Endodermal cell (in vitro differentiated cells): ENCODE measurements around the gene HEPHL1. TPM values are rescaled to one million over a fixed set of nuclear protein-coding genes. Genes with fewer than 3 reads are reported as not detected.

Experiments used
- DNase-seq: peaks from one replicate; pipeline ENCODE4 v3.0.0-alpha.2; 2017
- H3K27ac ChIP-seq: 2 replicates; pipeline ENCODE4 v1.5.1; 2013; ENCODE audit warnings: mild to moderate bottlenecking, low read depth, low read length, moderate library complexity
- H3K27me3 ChIP-seq: 2 replicates; pipeline ENCODE4 v1.6.1; 2013; ENCODE audit warnings: mild to moderate bottlenecking, low read length, moderate library complexity; ENCODE audit not compliant: insufficient read depth, control insufficient read depth, poor library complexity, severe bottlenecking
- H3K36me3 ChIP-seq: 2 replicates; pipeline ENCODE4 v1.7.0; 2013; ENCODE audit warnings: mild to moderate bottlenecking, low read length, moderate library complexity; ENCODE audit not compliant: control insufficient read depth, insufficient read depth
- H3K4me1 ChIP-seq: one replicate; pipeline ENCODE4 v1.7.0; 2013; ENCODE audit warnings: low read length; ENCODE audit not compliant: control insufficient read depth, insufficient read depth
- H3K4me3 ChIP-seq: 2 replicates; pipeline ENCODE4 v1.5.1; 2013; ENCODE audit warnings: mild to moderate bottlenecking, low read length, moderate library complexity
- H3K9ac ChIP-seq: 2 replicates; pipeline ENCODE4 v1.6.1; 2013; ENCODE audit warnings: mild to moderate bottlenecking, low read length, moderate library complexity; ENCODE audit not compliant: poor library complexity, severe bottlenecking; ENCODE audit errors: extremely low read depth
- H3K9me3 ChIP-seq: 2 replicates; pipeline ENCODE4 v1.6.1; 2013; ENCODE audit warnings: mild to moderate bottlenecking, low read length, moderate library complexity; ENCODE audit not compliant: control insufficient read depth
- H3K27ac Mint-ChIP-seq: 2 replicates; pipeline ENCODE4 v1.8.0; 2020; ENCODE audit warnings: mixed read lengths
- H3K27me3 Mint-ChIP-seq: 2 replicates; pipeline ENCODE4 v1.8.0; 2021; ENCODE audit warnings: mild to moderate bottlenecking, mixed read lengths; ENCODE audit not compliant: insufficient read depth
- H3K36me3 Mint-ChIP-seq: 2 replicates; pipeline ENCODE4 v1.8.0; 2020; ENCODE audit warnings: low read depth, mixed read lengths
- H3K4me1 Mint-ChIP-seq: 2 replicates; pipeline ENCODE4 v1.8.0; 2020; ENCODE audit warnings: mixed read lengths
- H3K4me3 Mint-ChIP-seq: 2 replicates; pipeline ENCODE4 v1.8.0; 2020; ENCODE audit warnings: mild to moderate bottlenecking, moderate library complexity, mixed read lengths
- H3K9me3 Mint-ChIP-seq: 2 replicates; pipeline ENCODE4 v1.8.0; 2020; ENCODE audit warnings: mild to moderate bottlenecking, mixed read lengths
- WGBS, 2 experiments: methylation state at CpG; one replicate each; pipeline versions ENCODE4 v1.1.5 to v1.1.7; 2013; ENCODE audit warnings: missing lambda C conversion rate in 2 of 2, mixed read lengths in 1 of 2; ENCODE audit not compliant: insufficient coverage in 1 of 2, insufficient read length in 1 of 2; 5-methylcytosine and 5-hydroxymethylcytosine counted together
- total RNA-seq, 2 donors: library from RNA; stranded (reverse); fragmentation: NEBNext Ultra II Directional in 1 of 2; extraction: Animal tissue kit (Norgen Biotek cat#: 25700) in 1 of 2; gene quantifications; 2 replicates in 1 of 2; 3 replicates in 1 of 2; pipeline ENCODE4 v1.2.1, GENCODE V29; 2021
- TF ChIP-seq, protein P1 (sequence below): fragments of 200-600 bp; sonication (generic); conservative IDR thresholded peaks from 2 replicates; pipeline ENCODE4 v1.5.0; 2021; ENCODE audit warnings: antibody characterized with exemption, mild to moderate bottlenecking

Gene HEPHL1
- total RNA-seq, 2 donors from 2014 or later = not detected

GRCh38 chr11:93984196-93984567, 37.0 kb upstream of the HEPHL1 start:
- peaks cover 3% of the 10 kb centered on the region for H3K4me1 ChIP-seq
- Mint-ChIP-seq H3K27me3 (peaks cover 16% of the 10 kb centered on the region), H3K4me1 (peaks cover 8% of the 10 kb centered on the region), H3K36me3 (no peaks in the 10 kb centered on the region), H3K9me3 (no peaks in the 10 kb centered on the region), H3K4me3 (no peak overlapping the region), H3K27ac (no peak overlapping the region)
- H3K36me3 ChIP-seq = no peaks in the 10 kb centered on the region
- 83 to 100% methylated on average over 1 of the region's 1 CpG for WGBS, 2 experiments
- peaks cover 5% of the 10 kb centered on the region for H3K27me3 ChIP-seq
- TF ChIP-seq, protein P1, sequence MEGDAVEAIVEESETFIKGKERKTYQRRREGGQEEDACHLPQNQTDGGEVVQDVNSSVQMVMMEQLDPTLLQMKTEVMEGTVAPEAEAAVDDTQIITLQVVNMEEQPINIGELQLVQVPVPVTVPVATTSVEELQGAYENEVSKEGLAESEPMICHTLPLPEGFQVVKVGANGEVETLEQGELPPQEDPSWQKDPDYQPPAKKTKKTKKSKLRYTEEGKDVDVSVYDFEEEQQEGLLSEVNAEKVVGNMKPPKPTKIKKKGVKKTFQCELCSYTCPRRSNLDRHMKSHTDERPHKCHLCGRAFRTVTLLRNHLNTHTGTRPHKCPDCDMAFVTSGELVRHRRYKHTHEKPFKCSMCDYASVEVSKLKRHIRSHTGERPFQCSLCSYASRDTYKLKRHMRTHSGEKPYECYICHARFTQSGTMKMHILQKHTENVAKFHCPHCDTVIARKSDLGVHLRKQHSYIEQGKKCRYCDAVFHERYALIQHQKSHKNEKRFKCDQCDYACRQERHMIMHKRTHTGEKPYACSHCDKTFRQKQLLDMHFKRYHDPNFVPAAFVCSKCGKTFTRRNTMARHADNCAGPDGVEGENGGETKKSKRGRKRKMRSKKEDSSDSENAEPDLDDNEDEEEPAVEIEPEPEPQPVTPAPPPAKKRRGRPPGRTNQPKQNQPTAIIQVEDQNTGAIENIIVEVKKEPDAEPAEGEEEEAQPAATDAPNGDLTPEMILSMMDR = no peak
- no peaks in the 10 kb centered on the region for H3K9me3 ChIP-seq
- DNase-seq = no peak
- H3K4me3 ChIP-seq = no peak overlapping the region
- H3K27ac ChIP-seq = no peak overlapping the region
- H3K9ac ChIP-seq = no peak overlapping the region

DNA sequence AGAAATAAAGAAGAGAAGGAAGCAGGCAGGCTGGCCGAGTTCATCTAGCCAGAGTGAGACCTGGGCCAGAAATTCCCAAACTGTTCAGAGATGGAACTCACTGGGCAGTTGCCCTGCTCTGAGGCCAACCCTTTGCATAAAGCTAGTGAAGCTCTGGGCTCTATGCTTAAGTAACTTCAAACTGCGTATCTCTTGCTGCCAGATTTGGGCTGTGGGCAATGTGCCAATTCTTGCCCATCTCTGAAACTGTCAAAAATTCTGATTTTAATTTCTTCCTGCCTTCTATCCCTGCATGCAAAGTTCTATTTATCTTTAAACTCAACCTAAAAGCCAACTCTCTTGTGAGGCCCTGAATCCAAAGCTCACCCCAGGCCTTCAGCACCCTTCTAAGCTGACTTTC, 36.2 kb upstream of the HEPHL1 start:
- TF ChIP-seq, protein P1 = no peak
- no peak overlapping the region for H3K27ac ChIP-seq
- H3K36me3 Mint-ChIP-seq = no peaks in the 10 kb centered on the region
- no peaks in the 10 kb centered on the region for H3K9me3 ChIP-seq
- H3K4me3 Mint-ChIP-seq = no peak overlapping the region
- H3K9me3 Mint-ChIP-seq = no peaks in the 10 kb centered on the region
- no peaks in the 10 kb centered on the region for H3K36me3 ChIP-seq
- no peak overlapping the region for H3K9ac ChIP-seq
- 70 to 74% methylated on average over 2 of the region's 2 CpGs for WGBS, 2 experiments
- H3K27me3 Mint-ChIP-seq = peaks cover 10% of the 10 kb centered on the region
- DNase-seq = no peak
- peaks cover 5% of the 10 kb centered on the region for H3K27me3 ChIP-seq
- peaks cover 3% of the 10 kb centered on the region for H3K4me1 ChIP-seq
- H3K4me3 ChIP-seq = no peak overlapping the region
- H3K27ac Mint-ChIP-seq = no peak overlapping the region
- H3K4me1 Mint-ChIP-seq = peaks cover 8% of the 10 kb centered on the region

GRCh38 chr11:93986716-93987115, 34.4 kb upstream of the HEPHL1 start:
- Histone ChIP-seq H3K4me1 (peaks cover 3% of the 10 kb centered on the region), H3K36me3 (no peaks in the 10 kb centered on the region), H3K27me3 (peaks cover 2% of the 10 kb centered on the region), H3K9me3 (no peaks in the 10 kb centered on the region), H3K27ac (no peak overlapping the region), H3K4me3 (no peak overlapping the region), H3K9ac (no peak overlapping the region)
- WGBS, 2 experiments = 43 to 87% methylated on average over 1 to 3 of the region's 3 CpGs
- H3K27ac Mint-ChIP-seq = no peak overlapping the region
- no peaks in the 10 kb centered on the region for H3K9me3 Mint-ChIP-seq
- H3K36me3 Mint-ChIP-seq = no peaks in the 10 kb centered on the region
- H3K4me3 Mint-ChIP-seq = no peak overlapping the region
- TF ChIP-seq, protein P1 = no peak
- peaks cover 8% of the 10 kb centered on the region for H3K4me1 Mint-ChIP-seq
- H3K27me3 Mint-ChIP-seq = peaks cover 7% of the 10 kb centered on the region
- no peak for DNase-seq
